HUES48 (cell line): ENCODE measurements around the gene WNT5B.

ENCODE experiments used
- H3K27ac ChIP-seq: one replicate; pipeline ENCODE4 v1.7.0; 2013; ENCODE audit warnings: low read depth, low read length, inconsistent platforms
- H3K27me3 ChIP-seq: 2 replicates; pipeline ENCODE4 v1.6.1; 2013; ENCODE audit warnings: mild to moderate bottlenecking, low read length; ENCODE audit not compliant: control insufficient read depth, insufficient read depth
- H3K36me3 ChIP-seq: 2 replicates; pipeline ENCODE4 v1.6.1; 2013; ENCODE audit warnings: low read length; ENCODE audit not compliant: control insufficient read depth, insufficient read depth
- H3K4me1 ChIP-seq: 2 replicates; pipeline ENCODE4 v1.6.1; 2013; ENCODE audit warnings: mild to moderate bottlenecking, low read length; ENCODE audit not compliant: control insufficient read depth, insufficient read depth
- H3K4me3 ChIP-seq: 2 replicates; pipeline ENCODE4 v1.5.1; 2013; ENCODE audit warnings: mild to moderate bottlenecking, low read depth, low read length
- H3K9ac ChIP-seq: 2 replicates; pipeline ENCODE4 v1.6.1; 2013; ENCODE audit warnings: mild to moderate bottlenecking, low read depth, low read length, moderate library complexity
- H3K9me3 ChIP-seq: 2 replicates; pipeline ENCODE4 v1.6.1; 2013; ENCODE audit warnings: low read length; ENCODE audit not compliant: control insufficient read depth, insufficient read depth

WNT5B gene

DNA sequence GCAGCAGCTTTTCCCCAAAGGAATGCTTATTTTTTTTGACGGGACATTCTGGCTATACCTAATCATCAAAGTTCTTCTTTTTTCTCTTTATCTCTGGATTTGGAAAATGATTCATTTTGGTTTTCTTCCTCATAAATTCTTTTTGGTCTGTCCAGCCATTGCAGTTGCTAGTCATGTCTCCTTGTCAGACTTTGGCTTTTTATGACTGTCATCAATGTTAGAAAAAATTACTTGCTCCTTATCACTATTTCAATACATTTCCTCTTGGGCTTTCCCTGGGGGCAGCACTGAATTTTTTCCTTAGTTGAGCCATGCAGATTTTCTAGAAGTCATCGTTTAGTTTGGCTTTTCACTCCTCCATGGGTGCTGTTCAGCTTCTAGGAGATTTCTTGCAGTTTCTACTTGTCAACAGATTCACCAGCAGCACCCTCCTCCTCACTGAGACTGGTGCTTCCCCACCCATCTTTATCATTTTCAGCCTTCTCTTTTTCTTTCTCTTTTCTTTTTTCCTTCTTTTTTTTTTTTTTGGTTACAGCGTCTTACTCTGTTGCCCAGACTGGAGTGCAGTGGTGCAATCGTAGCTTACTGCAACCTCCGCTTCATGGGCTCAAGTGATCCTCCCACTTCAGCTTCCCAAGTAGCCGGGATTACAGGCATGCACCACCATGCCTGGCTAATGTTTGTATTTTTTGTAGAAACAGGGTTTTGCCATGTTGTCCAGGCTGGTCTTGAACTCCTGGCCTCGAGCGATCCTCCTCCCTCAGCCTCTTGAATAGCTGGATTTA is 67.0 kb downstream of the WNT5B start:
- Histone ChIP-seq H3K9ac (no peak overlapping the region), H3K27ac (no peak overlapping the region), H3K4me1 (peaks cover 5% of the 10 kb centered on the region; the same call in 1 of the 2 replicates), H3K9me3 (no peaks in the 10 kb centered on the region), H3K27me3 (no peaks in the 10 kb centered on the region), H3K36me3 (peaks cover 6% of the 10 kb centered on the region), H3K4me3 (no peak overlapping the region)

DNA sequence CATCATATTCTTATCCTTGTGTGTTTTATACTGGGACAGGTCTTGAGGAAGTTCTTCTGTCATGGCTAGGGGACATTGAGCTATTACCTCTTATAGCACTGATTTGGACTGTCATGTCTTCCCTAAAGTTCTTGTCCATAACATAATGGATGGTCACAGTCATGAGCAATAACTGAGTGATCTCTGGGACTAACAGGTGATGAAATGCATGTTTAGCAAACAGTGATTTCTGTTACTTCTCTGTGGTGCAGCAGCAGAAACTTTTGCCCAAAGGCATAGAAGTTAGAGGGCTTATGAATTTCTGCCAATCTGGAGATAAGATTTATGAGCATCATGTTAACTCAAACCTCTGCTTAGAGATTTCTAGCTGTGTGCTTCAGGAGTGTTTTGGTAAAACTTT is 67.8 kb downstream of the WNT5B start:
- peaks cover 4% of the 10 kb centered on the region; the same call in 1 of the 2 replicates for H3K4me1 ChIP-seq

More for the DNA sequence above, 67.8 kb downstream of the WNT5B start:
- Histone ChIP-seq H3K27me3 (no peaks in the 10 kb centered on the region), H3K36me3 (peaks cover 6% of the 10 kb centered on the region), H3K9me3 (no peaks in the 10 kb centered on the region), H3K27ac (no peak overlapping the region), H3K9ac (no peak overlapping the region), H3K4me3 (no peak overlapping the region)
